Measurements from ENCODE around the gene MAP7. TPM values are rescaled to one million over a fixed set of nuclear protein-coding genes. Genes with fewer than 3 reads are reported as not detected.

The MAP7 gene
- total and polyA plus RNA-seq, 2 experiments from 2014 or later = 4.1 to 13.8 TPM

- TF ChIP-seq CTCF (IDR thresholded peaks at IDR 0.05; ENCODE audit: low read depth, low read length) = no peak
- H3K4me3 ChIP-seq = no peak overlapping the region
- H3K27me3 ChIP-seq = no peaks in the 10 kb centered on the region
- H3K36me3 ChIP-seq = no peaks in the 10 kb centered on the region
- H3K9me3 ChIP-seq (ENCODE audit: low read depth) = no peaks in the 10 kb centered on the region
- no peaks in the 10 kb centered on the region for H3K4me1 ChIP-seq (ENCODE audit: low read depth)
- no peak for DNase-seq (ENCODE audit: low read depth in 1 of 2, low spot score in 1 of 2)
- no peak overlapping the region for H3K27ac ChIP-seq
Measured at GRCh38 chr6:136411453-136412354, 138.5 kb downstream of the MAP7 start.

- Histone ChIP-seq H3K36me3 (no peaks in the 10 kb centered on the region), H3K4me3 (no peak overlapping the region), H3K27ac (no peak overlapping the region), H3K9me3 (ENCODE audit: low read depth) (no peaks in the 10 kb centered on the region), H3K4me1 (ENCODE audit: low read depth) (no peaks in the 10 kb centered on the region), H3K27me3 (no peaks in the 10 kb centered on the region)
- no peak for TF ChIP-seq CTCF (IDR thresholded peaks at IDR 0.05; ENCODE audit: low read depth, low read length)
- DNase-seq (ENCODE audit: low read depth in 1 of 2, low spot score in 1 of 2) = no peak
Measured at GRCh38 chr6:136411025-136411325, 139.2 kb downstream of the MAP7 start.

GRCh38 chr6:136410201-136411024, 139.8 kb downstream of the MAP7 start:
- H3K4me3 ChIP-seq = no peak overlapping the region
- no peak for DNase-seq (ENCODE audit: low read depth in 1 of 2, low spot score in 1 of 2)
- no peaks in the 10 kb centered on the region for H3K9me3 ChIP-seq (ENCODE audit: low read depth)
- H3K4me1 ChIP-seq (ENCODE audit: low read depth) = no peaks in the 10 kb centered on the region
- no peaks in the 10 kb centered on the region for H3K27me3 ChIP-seq
- no peak for TF ChIP-seq CTCF (IDR thresholded peaks at IDR 0.05; ENCODE audit: low read depth, low read length)
- H3K36me3 ChIP-seq = no peaks in the 10 kb centered on the region
- H3K27ac ChIP-seq = no peak overlapping the region

GRCh38 chr6:136409597-136409996, 140.6 kb downstream of the MAP7 start:
- no peak overlapping the region for H3K27ac ChIP-seq
- no peak for TF ChIP-seq CTCF (IDR thresholded peaks at IDR 0.05; ENCODE audit: low read depth, low read length)

GRCh38 chr6:136408204-136408603, 142.0 kb downstream of the MAP7 start:
- no peaks in the 10 kb centered on the region for H3K36me3 ChIP-seq
- TF ChIP-seq CTCF (IDR thresholded peaks at IDR 0.05; ENCODE audit: low read depth, low read length) = no peak
- DNase-seq (ENCODE audit: low read depth in 1 of 2, low spot score in 1 of 2) = peak in 1 of 2 donors; percentile 40
- no peak overlapping the region for H3K27ac ChIP-seq
- H3K9me3 ChIP-seq (ENCODE audit: low read depth) = no peaks in the 10 kb centered on the region
- H3K4me3 ChIP-seq = no peak overlapping the region
- H3K27me3 ChIP-seq = no peaks in the 10 kb centered on the region
- no peaks in the 10 kb centered on the region for H3K4me1 ChIP-seq (ENCODE audit: low read depth)

More at GRCh38 chr6:136409597-136409996, 140.6 kb downstream of the MAP7 start:
- H3K27me3 ChIP-seq = no peaks in the 10 kb centered on the region
- no peak for DNase-seq (ENCODE audit: low read depth in 1 of 2, low spot score in 1 of 2)
- no peak overlapping the region for H3K4me3 ChIP-seq
- no peaks in the 10 kb centered on the region for H3K4me1 ChIP-seq (ENCODE audit: low read depth)
- H3K9me3 ChIP-seq (ENCODE audit: low read depth) = no peaks in the 10 kb centered on the region
- H3K36me3 ChIP-seq = no peaks in the 10 kb centered on the region
